PFSK-1 (cell line): ENCODE data around the gene FTH1.

Experiments
- FOXP2 ChIP-seq: optimal IDR thresholded peaks from 2 replicates; pipeline ENCODE3; 2011; ENCODE audit warnings: borderline replicate concordance, control low read depth, inconsistent platforms; ENCODE audit not compliant: insufficient read depth; ENCODE audit errors: extremely low read length, extremely low read depth
- POLR2AphosphoS5 ChIP-seq: IDR thresholded peaks from 2 replicates; pipeline ENCODE4 v1.6.1; 2012; ENCODE audit warnings: low read depth, mild to moderate bottlenecking, control low read depth, low read length, moderate library complexity
- SIN3A ChIP-seq: IDR thresholded peaks from 2 replicates; pipeline ENCODE4 v1.6.1; 2012; ENCODE audit warnings: mild to moderate bottlenecking, low read length, moderate library complexity, borderline replicate concordance; ENCODE audit not compliant: insufficient read depth
- TAF1 ChIP-seq: IDR thresholded peaks from 2 replicates; pipeline ENCODE4 v1.6.1; 2012; ENCODE audit warnings: low read length, control low read depth, borderline replicate concordance; ENCODE audit not compliant: insufficient read depth
- TF ChIP-seq, protein P1 (sequence below), 2 experiments: IDR thresholded peaks; 2 replicates each; pipeline versions ENCODE4 v1.6.1 to v1.8.0; 2011 to 2012; ENCODE audit warnings: low read depth in 2 of 2, low read length in 2 of 2, control low read depth in 1 of 2, inconsistent platforms in 1 of 2, mild to moderate bottlenecking in 1 of 2, moderate library complexity in 1 of 2; ENCODE audit not compliant: insufficient read depth in 1 of 2

Gene FTH1

DNA sequence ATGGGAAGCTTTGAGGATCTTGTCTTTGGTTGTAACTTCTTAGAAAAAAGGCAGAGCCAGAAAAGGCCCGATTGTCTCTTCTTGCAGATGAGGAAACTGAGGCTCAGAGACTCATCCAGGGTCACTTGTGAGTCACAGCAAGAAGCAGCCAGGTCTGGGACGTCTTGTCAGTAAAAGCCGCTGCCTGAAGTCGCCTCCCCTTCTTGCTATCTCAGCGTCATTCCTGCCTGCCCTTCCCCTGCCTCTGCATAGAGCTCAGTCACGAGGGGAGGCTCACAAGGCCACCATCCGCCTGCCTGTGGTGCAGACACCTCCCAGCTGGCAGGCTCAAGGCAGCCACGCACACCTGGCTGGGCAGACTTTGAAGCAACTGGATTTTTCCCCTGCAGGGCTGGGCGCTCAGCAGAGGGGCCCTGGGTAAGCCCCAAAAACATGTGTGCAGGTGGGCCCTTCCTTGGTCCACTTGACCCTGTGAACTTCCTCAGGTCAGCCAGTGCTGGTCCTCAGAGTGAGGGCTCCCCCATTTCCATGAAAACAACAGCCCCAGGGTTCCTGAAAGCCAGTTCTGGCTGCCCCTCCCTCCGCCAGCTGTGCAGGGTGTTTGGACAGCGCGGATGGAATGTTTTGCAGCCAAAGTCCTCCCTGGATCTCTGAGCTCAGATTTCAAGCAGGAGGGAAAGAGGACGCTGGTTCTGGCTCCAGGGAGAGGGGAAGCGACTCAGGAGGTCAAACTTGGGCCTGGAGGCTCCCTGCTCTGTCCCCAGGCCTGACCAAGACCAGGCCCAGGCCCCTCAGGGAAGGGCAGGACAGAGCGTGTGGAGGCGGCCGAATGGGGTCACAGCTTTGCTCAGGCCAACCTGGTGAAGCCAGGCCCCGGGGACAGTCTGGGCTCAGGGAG, 44.0 kb downstream of the FTH1 start:
- no peak for TF ChIP-seq POLR2AphosphoS5
- TF ChIP-seq, protein P1, sequence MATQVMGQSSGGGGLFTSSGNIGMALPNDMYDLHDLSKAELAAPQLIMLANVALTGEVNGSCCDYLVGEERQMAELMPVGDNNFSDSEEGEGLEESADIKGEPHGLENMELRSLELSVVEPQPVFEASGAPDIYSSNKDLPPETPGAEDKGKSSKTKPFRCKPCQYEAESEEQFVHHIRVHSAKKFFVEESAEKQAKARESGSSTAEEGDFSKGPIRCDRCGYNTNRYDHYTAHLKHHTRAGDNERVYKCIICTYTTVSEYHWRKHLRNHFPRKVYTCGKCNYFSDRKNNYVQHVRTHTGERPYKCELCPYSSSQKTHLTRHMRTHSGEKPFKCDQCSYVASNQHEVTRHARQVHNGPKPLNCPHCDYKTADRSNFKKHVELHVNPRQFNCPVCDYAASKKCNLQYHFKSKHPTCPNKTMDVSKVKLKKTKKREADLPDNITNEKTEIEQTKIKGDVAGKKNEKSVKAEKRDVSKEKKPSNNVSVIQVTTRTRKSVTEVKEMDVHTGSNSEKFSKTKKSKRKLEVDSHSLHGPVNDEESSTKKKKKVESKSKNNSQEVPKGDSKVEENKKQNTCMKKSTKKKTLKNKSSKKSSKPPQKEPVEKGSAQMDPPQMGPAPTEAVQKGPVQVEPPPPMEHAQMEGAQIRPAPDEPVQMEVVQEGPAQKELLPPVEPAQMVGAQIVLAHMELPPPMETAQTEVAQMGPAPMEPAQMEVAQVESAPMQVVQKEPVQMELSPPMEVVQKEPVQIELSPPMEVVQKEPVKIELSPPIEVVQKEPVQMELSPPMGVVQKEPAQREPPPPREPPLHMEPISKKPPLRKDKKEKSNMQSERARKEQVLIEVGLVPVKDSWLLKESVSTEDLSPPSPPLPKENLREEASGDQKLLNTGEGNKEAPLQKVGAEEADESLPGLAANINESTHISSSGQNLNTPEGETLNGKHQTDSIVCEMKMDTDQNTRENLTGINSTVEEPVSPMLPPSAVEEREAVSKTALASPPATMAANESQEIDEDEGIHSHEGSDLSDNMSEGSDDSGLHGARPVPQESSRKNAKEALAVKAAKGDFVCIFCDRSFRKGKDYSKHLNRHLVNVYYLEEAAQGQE (IDR thresholded peaks at IDR 0.05; ENCODE audit: insufficient read depth in 1 of 2, low read depth in 2 of 2, low read length in 2 of 2) = peak; percentile 61 to 80; a peak in 3 of 4 replicates
- TF ChIP-seq SIN3A = peak; percentile 58; the same call in 1 of the 2 replicates
- peak; percentile 17 for TF ChIP-seq FOXP2

DNA sequence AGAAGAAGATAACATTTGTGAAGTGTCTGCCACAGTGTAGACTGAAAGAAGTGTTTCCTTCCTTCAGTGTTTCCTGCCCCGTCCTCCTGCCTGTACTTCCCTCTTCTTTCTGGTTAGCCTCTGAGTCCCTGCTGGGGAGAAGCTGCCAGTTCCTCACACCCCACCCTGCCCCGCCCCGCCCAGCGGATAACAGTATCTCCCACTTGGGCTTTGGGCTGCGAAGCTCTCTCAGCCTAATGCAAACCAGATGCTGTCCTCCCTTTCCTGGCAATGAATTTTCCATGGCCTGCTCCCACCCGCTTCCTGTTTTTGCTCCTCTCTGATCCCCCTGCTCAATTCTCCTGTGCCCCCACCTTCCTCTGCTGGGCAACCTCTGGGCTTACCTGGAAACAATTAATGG, 44.9 kb downstream of the FTH1 start:
- no peak for TF ChIP-seq POLR2AphosphoS5
- TF ChIP-seq, protein P1 (IDR thresholded peaks at IDR 0.05; ENCODE audit: insufficient read depth in 1 of 2, low read depth in 2 of 2, low read length in 2 of 2) = 0 out of 4 replicates have a peak, but pooled peaks of 1 of the 2 experiments have one; percentile 54
- TF ChIP-seq FOXP2 = no peak

DNA sequence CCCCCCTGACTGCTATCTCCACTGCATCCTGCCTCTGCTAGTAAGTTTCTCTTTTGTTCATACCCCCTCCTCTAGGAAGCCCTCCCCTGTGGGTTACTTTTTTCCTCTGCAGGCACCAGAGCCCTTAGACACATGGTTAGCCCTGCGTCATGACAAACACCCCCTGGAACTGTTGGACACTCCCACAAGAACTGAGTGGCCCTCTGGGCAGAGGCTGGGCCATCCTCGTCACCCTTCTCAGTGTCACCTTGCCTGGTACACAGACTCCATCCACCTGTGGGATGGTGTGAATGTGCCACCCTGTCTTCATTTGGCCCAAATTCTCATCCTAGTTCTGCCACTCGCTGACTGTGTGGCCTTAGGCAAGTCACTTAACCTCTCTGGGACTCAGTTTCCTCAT, 46.0 kb downstream of the FTH1 start:
- TF ChIP-seq POLR2AphosphoS5 (no peak), TAF1 (no peak), SIN3A (no peak), FOXP2 (no peak)
- TF ChIP-seq, protein P1 (IDR thresholded peaks at IDR 0.05; ENCODE audit: insufficient read depth in 1 of 2, low read depth in 2 of 2, low read length in 2 of 2) = no peak

DNA sequence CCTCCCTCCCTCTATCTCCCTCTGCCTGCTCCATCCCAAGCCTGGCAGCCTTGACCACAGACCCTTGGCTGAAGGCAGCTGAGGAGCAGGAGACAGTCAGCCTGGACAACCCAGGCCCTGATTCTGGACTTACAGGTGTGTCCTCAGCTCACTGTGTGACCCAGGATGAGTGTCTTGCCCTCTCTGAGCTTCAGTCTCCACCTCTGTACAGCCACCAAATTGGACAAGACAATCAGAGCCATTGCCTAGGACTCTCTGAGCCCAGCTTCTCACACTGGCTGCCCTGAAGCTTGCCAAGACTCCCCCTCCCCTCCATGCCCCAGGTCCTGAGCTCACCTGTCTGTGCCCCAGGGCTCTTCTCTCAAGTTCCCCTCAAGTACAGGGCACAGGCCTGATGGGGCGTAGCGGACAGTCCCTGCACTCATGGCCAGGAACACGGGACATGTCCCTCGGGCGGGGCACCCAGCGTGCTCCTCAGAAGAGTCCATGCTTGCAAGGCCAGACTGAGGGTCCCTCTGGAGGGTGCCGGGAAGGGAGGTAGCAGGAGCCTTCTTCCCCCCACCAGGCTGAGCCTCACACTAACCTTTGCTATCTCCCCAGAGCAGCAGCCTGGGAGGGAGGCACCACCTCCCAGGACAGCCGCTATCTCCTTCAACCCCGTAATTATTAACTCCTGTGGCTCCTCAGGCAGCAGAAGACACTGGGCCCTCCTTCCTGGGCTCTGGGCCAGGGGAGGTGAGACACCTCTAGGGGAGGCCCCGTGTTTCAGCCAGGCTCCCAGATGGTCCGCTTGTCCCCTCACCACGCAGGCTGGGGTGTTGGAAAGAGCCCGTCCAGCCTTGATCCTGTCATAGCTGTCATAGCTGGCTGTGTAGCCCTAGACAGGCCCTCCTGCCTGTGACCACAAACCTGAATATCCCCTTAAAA, 47.5 kb downstream of the FTH1 start:
- TF ChIP-seq TAF1 (no peak), POLR2AphosphoS5 (no peak), SIN3A (no peak), FOXP2 (no peak)
- TF ChIP-seq, protein P1 (IDR thresholded peaks at IDR 0.05; ENCODE audit: insufficient read depth in 1 of 2, low read depth in 2 of 2, low read length in 2 of 2) = no peak
